ENCODE measurements around the gene FBXW10B.
"Not testable (repeated sequence)": the region's sequence is repeated elsewhere in the genome, so short reads cannot be mapped to it uniquely, and the experiment has no call there.

GRCh38 chr17:15623661-15624209 lies 4.2 kb upstream of the FBXW10B start:
- not testable (repeated sequence) for TF ChIP-seq CTCF, POLR2A (IDR thresholded peaks at IDR 0.05)
